Cerebellar nuclear complex (tissue), 1 donor: ENCODE results near the gene CNTN5.

Source experiments
- DNase-seq, 2 experiments: peaks; one replicate each; lab custom pipeline; 2025; lab: John Stamatoyannopoulos, UW

The CNTN5 gene

DNA sequence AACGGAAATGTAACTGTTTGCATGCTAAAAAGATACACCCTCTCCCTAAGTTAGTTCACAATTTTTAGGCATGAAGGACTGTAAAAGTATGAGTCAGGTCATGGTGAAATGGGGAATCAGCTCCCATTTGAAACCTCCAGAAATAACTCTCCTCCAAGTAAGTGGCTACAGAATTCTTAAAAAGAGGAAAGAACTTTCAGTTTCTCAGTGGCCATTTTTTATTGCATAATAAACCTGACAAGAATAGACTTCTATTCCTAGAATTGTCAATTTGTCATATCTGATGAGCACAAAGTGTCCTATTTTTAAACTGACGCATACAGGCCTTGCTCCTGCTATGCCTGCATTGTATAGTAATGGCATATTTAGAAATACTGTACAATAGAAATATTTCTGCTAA is 612.2 kb downstream of the CNTN5 start:
- DNase-seq = no peak

- DNase-seq = no peak
These were observed 613.8 kb downstream of the CNTN5 start for GRCh38 chr11:99634581-99634980.

- DNase-seq = no peak
These were observed 617.4 kb downstream of the CNTN5 start for GRCh38 chr11:99638073-99638553.

DNA sequence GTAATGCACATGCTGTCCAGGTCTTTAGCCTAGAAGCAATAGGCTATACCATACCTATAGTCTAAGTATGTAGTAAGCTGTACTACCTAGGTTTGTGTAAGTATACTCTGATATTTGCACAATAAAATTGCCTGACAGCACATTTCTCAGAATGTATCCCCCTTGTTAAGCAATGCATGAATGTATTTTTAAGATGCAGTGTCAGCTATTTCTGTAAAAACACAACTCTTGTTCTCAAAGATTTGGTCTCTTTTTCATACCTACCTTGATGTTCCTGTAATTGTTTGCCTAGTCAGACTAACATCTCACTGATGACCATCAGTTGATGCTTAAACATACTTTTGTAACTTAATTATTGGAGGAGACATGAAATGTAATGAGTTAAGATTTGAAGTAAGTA is 619.9 kb downstream of the CNTN5 start:
- no peak for DNase-seq

DNA sequence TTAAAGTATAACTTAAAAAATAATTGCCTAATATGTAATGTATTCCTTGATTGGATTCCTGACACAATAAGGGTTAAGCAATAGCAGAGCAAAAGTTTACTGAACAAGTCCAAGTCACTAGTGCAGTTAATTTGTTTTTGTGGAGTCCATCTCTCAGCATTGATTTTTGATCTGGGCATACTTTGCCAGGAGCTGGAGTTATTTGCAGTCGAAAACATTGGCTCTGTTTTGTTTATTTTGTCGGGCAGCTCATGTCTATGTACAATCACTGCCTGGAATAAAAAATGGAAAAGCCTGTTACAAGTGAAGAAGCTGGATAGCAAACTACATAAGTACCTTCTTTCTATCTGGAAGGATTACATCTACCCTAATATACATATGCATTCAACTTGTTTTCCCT is 625.2 kb downstream of the CNTN5 start:
- DNase-seq = no peak

GRCh38 chr11:99670067-99670676 is 649.4 kb downstream of the CNTN5 start:
- DNase-seq = no peak

DNA sequence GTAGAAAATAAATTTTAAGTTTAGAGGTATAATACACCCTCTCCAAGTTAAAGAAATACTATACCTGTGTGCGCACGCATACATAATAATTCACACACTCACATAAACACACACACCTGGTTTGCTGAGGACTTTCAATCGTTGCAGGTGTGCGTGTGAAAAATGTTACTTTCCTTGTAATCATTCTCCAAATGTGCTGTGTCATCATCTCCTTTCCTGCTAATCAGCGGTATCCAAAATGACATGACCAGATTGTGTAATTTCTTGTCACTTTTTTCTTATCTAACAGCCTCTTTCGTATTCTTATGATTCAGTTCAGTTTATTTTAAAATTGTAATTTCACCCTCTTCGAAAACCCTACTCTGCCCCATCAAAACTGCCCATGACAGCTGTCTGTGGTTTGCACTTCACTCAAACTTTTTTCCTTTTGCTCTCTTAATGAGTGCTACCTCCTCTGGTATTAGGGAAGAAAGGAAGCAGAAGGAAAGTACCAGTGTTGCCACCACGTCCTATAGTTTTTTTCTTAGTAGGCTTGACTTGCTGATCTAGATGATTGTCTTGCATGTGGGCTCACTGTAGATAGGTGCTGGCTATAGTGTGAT is 651.2 kb downstream of the CNTN5 start:
- DNase-seq = no peak

DNA sequence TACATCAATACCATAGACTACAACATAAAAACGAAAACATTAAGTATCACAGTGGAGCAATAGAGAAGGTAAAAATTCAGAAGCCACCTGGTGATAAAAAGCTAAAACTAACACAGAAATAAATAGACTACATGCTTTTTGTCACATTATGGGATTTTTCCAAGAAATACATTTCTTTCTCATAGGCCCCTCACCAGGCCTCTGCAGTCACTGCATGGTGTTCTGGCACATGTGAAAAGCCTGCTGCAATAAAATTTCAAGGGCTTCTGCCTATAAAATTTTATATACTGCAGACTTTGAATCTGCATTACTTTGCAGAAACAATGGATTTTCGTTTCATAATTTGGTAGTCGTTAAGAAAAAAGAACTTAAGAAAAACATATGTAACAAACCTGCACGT is 655.5 kb downstream of the CNTN5 start:
- no peak for DNase-seq

DNA sequence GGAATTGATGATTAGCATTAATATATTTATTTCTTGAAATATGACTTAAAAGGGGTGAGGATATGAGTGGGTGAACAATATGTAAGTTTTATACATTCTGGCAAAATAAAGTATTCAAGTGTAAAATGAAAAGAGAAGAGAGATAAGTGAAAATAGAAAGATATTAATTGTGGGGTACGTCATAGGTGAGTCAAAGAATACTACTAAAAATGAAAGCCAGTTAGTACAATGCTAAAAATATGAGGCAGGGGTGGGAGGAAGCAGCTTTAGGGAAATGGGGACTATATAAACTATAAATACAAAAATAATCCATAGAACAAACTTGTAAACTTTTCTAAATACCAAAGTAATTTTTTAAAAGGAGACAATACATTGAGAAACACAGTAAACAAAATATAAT is 661.4 kb downstream of the CNTN5 start:
- DNase-seq = no peak

GRCh38 chr11:99682646-99683045 is 661.9 kb downstream of the CNTN5 start:
- DNase-seq = no peak

- no peak for DNase-seq
These were observed 663.2 kb downstream of the CNTN5 start for GRCh38 chr11:99683933-99684332.

DNA sequence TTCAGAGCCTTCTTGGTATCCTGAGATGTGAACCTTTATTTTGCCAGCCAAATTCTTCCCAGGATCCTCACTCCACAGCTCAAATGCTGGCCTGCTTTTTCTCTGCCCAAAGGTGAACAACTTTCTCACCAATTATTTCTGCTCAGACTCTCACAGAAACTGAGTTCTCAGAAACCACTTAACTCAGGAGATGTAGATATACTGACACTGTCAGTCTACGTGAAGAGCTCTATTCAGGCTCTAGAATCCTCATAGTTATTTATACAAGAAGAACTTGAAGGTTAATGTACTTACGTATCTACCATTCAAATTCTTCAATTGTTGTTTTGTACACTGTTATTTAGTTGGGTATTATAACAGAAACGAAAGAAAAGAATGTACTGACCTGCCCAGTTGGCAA is 666.1 kb downstream of the CNTN5 start:
- no peak for DNase-seq

- DNase-seq = no peak
These were observed 666.6 kb downstream of the CNTN5 start for GRCh38 chr11:99687320-99687719.

DNA sequence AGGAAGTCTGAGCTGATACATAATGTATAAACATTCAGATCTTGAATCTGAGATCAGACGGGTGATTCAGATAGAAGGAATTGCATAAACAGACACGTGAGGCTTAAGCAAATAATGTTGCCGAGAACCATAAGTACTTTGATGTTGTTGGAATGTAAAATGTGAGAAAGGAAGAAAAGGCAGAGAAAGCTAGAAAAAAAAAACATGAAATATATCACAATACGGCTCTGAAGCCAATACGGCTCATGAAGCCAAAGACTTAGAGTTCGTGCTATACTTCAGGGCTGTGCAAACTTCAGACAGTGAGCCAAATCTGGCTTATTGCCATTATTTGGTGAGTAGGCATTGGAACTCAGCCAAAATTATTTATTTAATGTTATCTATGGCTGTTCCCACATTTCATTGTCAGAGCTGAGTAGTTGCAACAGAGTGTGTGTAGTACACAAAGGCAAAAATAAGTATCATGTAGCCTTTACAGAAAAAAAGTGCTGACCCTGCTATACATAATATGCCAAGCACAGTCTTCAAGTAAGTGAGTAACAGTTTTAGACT is 673.3 kb downstream of the CNTN5 start:
- DNase-seq = no peak

- DNase-seq = no peak
These were observed 674.4 kb downstream of the CNTN5 start for GRCh38 chr11:99695106-99695505.

- DNase-seq = no peak
These were observed 686.1 kb downstream of the CNTN5 start for GRCh38 chr11:99706848-99707247.

DNA sequence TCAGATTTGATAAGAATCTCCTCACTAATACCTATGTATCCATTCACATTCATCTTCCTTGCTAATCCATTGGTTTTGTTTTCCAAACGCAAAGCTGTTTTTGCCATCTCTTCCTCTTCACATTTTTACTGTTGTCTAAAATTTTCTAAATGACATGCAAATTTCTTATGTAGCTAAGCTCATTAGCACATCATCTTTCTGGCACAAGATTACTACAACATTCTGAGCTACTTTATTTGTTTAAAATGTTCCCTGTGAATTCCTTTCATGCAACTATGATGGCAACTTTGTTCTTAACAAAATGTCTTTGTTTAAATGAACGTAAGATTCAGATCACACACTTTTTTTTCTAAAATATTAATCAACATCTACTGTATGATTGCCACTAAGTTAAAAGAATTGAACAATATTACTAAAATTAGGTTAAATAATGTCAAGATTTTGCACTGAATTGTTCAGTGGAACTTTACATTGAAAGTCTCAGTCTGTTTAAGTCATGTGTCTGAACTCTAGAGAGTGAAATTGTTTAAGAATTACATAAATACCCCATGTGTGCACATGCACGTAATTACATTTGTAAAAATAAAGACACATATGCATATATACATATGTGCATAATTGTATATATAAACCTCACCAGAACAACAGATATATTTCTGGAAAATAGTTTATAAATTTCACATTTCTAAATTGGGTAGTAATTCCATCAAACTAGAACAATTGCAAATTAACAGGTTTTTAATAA is 688.4 kb downstream of the CNTN5 start:
- DNase-seq = no peak

GRCh38 chr11:99716302-99716701 is 695.6 kb downstream of the CNTN5 start:
- DNase-seq = no peak

- DNase-seq = no peak
These were observed 697.5 kb downstream of the CNTN5 start for GRCh38 chr11:99718291-99718690.

GRCh38 chr11:99739464-99740089 is 718.8 kb downstream of the CNTN5 start:
- DNase-seq = no peak

- DNase-seq = no peak
These were observed 721.8 kb downstream of the CNTN5 start for GRCh38 chr11:99742501-99742900.

GRCh38 chr11:99759787-99760186 is 739.0 kb downstream of the CNTN5 start:
- DNase-seq = no peak

DNA sequence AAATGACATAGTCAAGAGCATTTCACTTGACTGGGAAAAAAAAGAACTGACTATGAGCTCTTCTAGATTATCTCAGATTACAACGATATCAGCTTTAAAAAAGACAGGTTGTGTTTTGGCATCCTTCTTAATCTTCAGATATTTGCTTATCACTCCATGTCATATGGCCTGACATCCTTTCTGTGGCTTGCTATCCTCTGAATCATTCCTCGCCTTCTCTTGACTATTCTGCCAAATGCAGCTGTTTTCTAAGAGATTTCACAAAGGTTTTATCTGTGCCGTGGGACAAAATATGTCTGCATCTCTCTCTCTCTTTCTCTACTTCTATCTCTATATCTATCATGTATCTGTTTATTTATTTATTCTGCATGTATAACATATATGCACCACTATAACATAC is 746.1 kb downstream of the CNTN5 start:
- DNase-seq = no peak
